Measurements from ENCODE around the gene RPN1. TPM values are rescaled to one million over a fixed set of nuclear protein-coding genes. Genes with fewer than 3 reads are reported as not detected.

The RPN1 gene
- total and polyA plus RNA-seq, 2 of the 13 experiments (the other 11 are each of a cell fraction or from before 2014, with no cell fraction given), result 290 to 342 TPM

- no peak for TF ChIP-seq ZNF292 (CRISPR knock-in tag; IDR thresholded peaks at IDR 0.05; ENCODE audit: borderline replicate concordance, low read depth)
- no peak for TF ChIP-seq RFX3 (CRISPR knock-in tag; IDR thresholded peaks at IDR 0.05)
- TF ChIP-seq ZNF639 (CRISPR knock-in tag; conservative IDR thresholded peaks at IDR 0.05), result 0 out of 2 replicates have a peak, but pooled peaks have one; percentile 48
- peak; percentile 46; the same call in 1 of the 2 replicates for TF ChIP-seq TEF (CRISPR knock-in tag; IDR thresholded peaks at IDR 0.05)
- TF ChIP-seq FOXP4 (CRISPR knock-in tag; IDR thresholded peaks at IDR 0.05), result 0 out of 2 replicates have a peak, but pooled peaks have one; percentile 6
- TF ChIP-seq ZNF10 (CRISPR knock-in tag; IDR thresholded peaks at IDR 0.05; ENCODE audit: borderline replicate concordance, low read depth), result no peak
- TF ChIP-seq MEIS1 (CRISPR knock-in tag; IDR thresholded peaks at IDR 0.05; ENCODE audit: borderline replicate concordance), result no peak
- peak; percentile 22 for TF ChIP-seq RBM22 (optimal IDR thresholded peaks at IDR 0.05; ENCODE audit: low read length)
- TF ChIP-seq HDAC2 (CRISPR knock-in tag; IDR thresholded peaks at IDR 0.05), result no peak
- peak; percentile 61; the same call in 1 of the 2 replicates for TF ChIP-seq DNMT3B (CRISPR knock-in tag; conservative IDR thresholded peaks at IDR 0.05)
- TF ChIP-seq ZBTB21 (CRISPR knock-in tag; IDR thresholded peaks at IDR 0.05), result no peak
- no peak for TF ChIP-seq ZNF12 (CRISPR knock-in tag; IDR thresholded peaks at IDR 0.05)
- TF ChIP-seq ZBTB8A (CRISPR knock-in tag; IDR thresholded peaks at IDR 0.05; ENCODE audit: borderline replicate concordance, low read depth), result peak; percentile 28; the same call in 1 of the 2 replicates
- TF ChIP-seq TEAD2 (CRISPR knock-in tag; IDR thresholded peaks at IDR 0.05), result no peak
- peak; percentile 70 for TF ChIP-seq DR1 (CRISPR knock-in tag; IDR thresholded peaks at IDR 0.05)
- peak; percentile 37; the same call in 1 of the 2 replicates for TF ChIP-seq CBFB (CRISPR knock-in tag; IDR thresholded peaks at IDR 0.05)
- TF ChIP-seq ZXDC (CRISPR knock-in tag; IDR thresholded peaks at IDR 0.05), result no peak; the same call in 1 of the 2 replicates
- peak; percentile 81; the same call in 1 of the 2 replicates for TF ChIP-seq ZNF567 (CRISPR knock-in tag; IDR thresholded peaks at IDR 0.05; ENCODE audit: borderline replicate concordance)
- no peak for TF ChIP-seq ZNF883 (CRISPR knock-in tag; IDR thresholded peaks at IDR 0.05; ENCODE audit: not compliant biosample characterization)
Observed at GRCh38 chr3:128617557-128618397, 32.8 kb downstream of the RPN1 start (continued).

Measured in HepG2 (cell line).